Loucy (cell line): ENCODE data around the gene RHD.
A peak's percentile ranks its signal among the peaks of the same experiment; 100 is the strongest.

Source experiments
- H2AFZ ChIP-seq: fragments of 200-600 bp; sonication (generic); 2 replicates; pipeline ENCODE4 v1.6.0; 2016; ENCODE audit warnings: antibody characterized with exemption, mild to moderate bottlenecking, low read length, moderate library complexity
- H3F3A ChIP-seq: fragments of 200-600 bp; 2 replicates; pipeline ENCODE4 v1.6.0; 2016; ENCODE audit warnings: antibody characterized with exemption, low read depth, mild to moderate bottlenecking
- H3K27me3 ChIP-seq: fragments of 200-600 bp; sonication (generic); 2 replicates; pipeline ENCODE4 v1.6.1; 2014; ENCODE audit warnings: low read length, mild to moderate bottlenecking; ENCODE audit not compliant: insufficient read depth, poor library complexity, severe bottlenecking
- H3K36me3 ChIP-seq: fragments of 200-600 bp; sonication (generic); 2 replicates; pipeline ENCODE4 v1.6.1; 2016; ENCODE audit warnings: low read length; ENCODE audit not compliant: insufficient read depth
- H3K4me1 ChIP-seq: fragments of 200-600 bp; sonication (generic); 2 replicates; pipeline ENCODE4 v1.5.1; 2014; ENCODE audit warnings: low read length, mild to moderate bottlenecking; ENCODE audit not compliant: insufficient read depth, poor library complexity, severe bottlenecking
- H3K4me2 ChIP-seq: fragments of 200-600 bp; sonication (generic); 2 replicates; pipeline ENCODE4 v1.6.0; 2014; ENCODE audit warnings: antibody characterized with exemption, low read length, low read depth, mild to moderate bottlenecking; ENCODE audit not compliant: poor library complexity, severe bottlenecking
- H3K4me3 ChIP-seq: fragments of 200-600 bp; sonication (generic); 2 replicates; pipeline ENCODE4 v1.5.1; 2014; ENCODE audit warnings: low read length, mild to moderate bottlenecking, mixed read lengths; ENCODE audit not compliant: poor library complexity, severe bottlenecking
- H3K79me2 ChIP-seq: fragments of 200-600 bp; sonication (generic); 2 replicates; pipeline ENCODE4 v1.6.1; 2014; ENCODE audit warnings: low read length; ENCODE audit not compliant: insufficient read depth
- H3K9ac ChIP-seq: fragments of 200-600 bp; sonication (generic); 2 replicates; pipeline ENCODE4 v1.6.0; 2014; ENCODE audit warnings: mild to moderate bottlenecking, low read depth, low read length, moderate library complexity; ENCODE audit not compliant: poor library complexity, severe bottlenecking
- H3K9me2 ChIP-seq: fragments of 200-600 bp; sonication (generic); replicated peaks from 2 replicates; pipeline ENCODE4 v1.6.1; 2016; ENCODE audit warnings: low read depth, low read length, mixed read lengths
- H3K9me3 ChIP-seq: fragments of 200-600 bp; sonication (generic); 2 replicates; pipeline ENCODE4 v1.6.1; 2014; ENCODE audit warnings: mild to moderate bottlenecking, antibody characterized with exemption, low read length, low read depth; ENCODE audit not compliant: insufficient read depth
- H4K20me1 ChIP-seq: fragments of 200-600 bp; sonication (generic); 2 replicates; pipeline ENCODE4 v1.6.0; 2014; ENCODE audit warnings: antibody characterized with exemption, low read length, mild to moderate bottlenecking; ENCODE audit not compliant: insufficient read depth, poor library complexity, severe bottlenecking
- EZH2phosphoT487 ChIP-seq: fragments of 200-600 bp; IDR thresholded peaks from 2 replicates; pipeline ENCODE4 v1.6.1; 2018; ENCODE audit warnings: antibody characterized with exemption, mild to moderate bottlenecking, moderate library complexity, borderline replicate concordance
- TF ChIP-seq, protein P1 (sequence below): fragments of 200-600 bp; sonication (generic); conservative IDR thresholded peaks from 2 replicates; pipeline ENCODE4 v1.5.1; 2014; ENCODE audit warnings: mild to moderate bottlenecking, antibody characterized with exemption, low read length

RHD gene

DNA sequence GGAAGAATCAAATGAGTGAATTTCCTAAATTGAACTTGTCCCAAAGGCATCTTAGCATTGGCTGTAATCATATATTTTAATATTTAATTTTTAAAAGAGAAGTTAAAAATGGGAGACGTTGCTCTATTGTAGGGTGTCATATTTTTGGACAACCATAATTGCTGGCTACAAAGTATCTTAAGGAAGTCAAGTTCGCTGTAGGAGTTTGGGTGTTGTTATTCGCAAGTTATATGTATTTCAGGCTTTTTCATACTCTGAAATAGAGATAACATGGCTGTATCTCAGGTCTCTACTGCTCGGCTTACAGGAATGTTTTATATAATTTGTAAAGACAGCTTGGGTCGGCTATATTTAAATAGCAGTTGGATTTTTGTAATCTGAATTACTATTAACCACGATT lies 66.7 kb downstream of the RHD start:
- Histone ChIP-seq H3K9ac (peak overlapping the region; percentile 87), H4K20me1 (peaks cover 45% of the 10 kb centered on the region), H3K9me2 (no peaks in the 10 kb centered on the region), H3K36me3 (peaks cover 12% of the 10 kb centered on the region; the same call in 1 of the 2 replicates), H3K4me2 (peak overlapping the region; percentile 98), H3K79me2 (peaks cover 64% of the 10 kb centered on the region), H2AFZ (peak overlapping the region; percentile 86; the same call in 1 of the 2 replicates), H3K4me1 (peaks cover 38% of the 10 kb centered on the region), H3K9me3 (no peaks in the 10 kb centered on the region), H3K27me3 (no peaks in the 10 kb centered on the region), H3K4me3 (peak overlapping the region; percentile 89), H3F3A (no peaks in the 10 kb centered on the region)
- TF ChIP-seq EZH2phosphoT487: no peak
- TF ChIP-seq, protein P1, sequence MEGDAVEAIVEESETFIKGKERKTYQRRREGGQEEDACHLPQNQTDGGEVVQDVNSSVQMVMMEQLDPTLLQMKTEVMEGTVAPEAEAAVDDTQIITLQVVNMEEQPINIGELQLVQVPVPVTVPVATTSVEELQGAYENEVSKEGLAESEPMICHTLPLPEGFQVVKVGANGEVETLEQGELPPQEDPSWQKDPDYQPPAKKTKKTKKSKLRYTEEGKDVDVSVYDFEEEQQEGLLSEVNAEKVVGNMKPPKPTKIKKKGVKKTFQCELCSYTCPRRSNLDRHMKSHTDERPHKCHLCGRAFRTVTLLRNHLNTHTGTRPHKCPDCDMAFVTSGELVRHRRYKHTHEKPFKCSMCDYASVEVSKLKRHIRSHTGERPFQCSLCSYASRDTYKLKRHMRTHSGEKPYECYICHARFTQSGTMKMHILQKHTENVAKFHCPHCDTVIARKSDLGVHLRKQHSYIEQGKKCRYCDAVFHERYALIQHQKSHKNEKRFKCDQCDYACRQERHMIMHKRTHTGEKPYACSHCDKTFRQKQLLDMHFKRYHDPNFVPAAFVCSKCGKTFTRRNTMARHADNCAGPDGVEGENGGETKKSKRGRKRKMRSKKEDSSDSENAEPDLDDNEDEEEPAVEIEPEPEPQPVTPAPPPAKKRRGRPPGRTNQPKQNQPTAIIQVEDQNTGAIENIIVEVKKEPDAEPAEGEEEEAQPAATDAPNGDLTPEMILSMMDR: no peak

DNA sequence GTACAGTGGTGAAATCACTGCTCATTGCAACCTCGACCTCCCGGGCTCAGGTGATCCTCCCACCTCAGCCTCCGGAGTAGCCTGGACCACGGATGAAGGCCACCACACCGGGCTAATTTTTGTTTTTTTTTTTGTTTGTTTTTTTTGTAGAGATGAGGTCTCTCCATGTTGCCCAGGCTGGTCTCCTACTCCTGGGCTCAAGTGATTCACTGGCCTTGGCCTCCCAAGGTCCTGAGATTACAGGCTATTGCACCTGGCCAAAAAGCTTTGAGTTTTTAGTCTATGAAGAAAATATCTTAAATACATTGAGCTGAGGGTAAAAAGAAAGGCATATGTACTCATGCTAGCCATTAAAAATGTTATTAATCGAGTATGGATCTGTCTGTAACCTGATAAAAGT lies 69.4 kb downstream of the RHD start:
- H4K20me1 ChIP-seq: peaks cover 45% of the 10 kb centered on the region
- no peak for TF ChIP-seq EZH2phosphoT487
- TF ChIP-seq, protein P1: no peak
- no peaks in the 10 kb centered on the region for H3F3A ChIP-seq
- H3K4me1 ChIP-seq: peaks cover 38% of the 10 kb centered on the region
- no peaks in the 10 kb centered on the region for H3K27me3 ChIP-seq
- no peak overlapping the region for H2AFZ ChIP-seq
- H3K79me2 ChIP-seq: peaks cover 67% of the 10 kb centered on the region
- H3K9me3 ChIP-seq: no peaks in the 10 kb centered on the region
- H3K9me2 ChIP-seq: no peaks in the 10 kb centered on the region
- peak overlapping the region; percentile 13 for H3K9ac ChIP-seq
- H3K36me3 ChIP-seq: peaks cover 17% of the 10 kb centered on the region; the same call in 1 of the 2 replicates
- peak overlapping the region; percentile 62 for H3K4me2 ChIP-seq
- H3K4me3 ChIP-seq: peak overlapping the region; percentile 19

DNA sequence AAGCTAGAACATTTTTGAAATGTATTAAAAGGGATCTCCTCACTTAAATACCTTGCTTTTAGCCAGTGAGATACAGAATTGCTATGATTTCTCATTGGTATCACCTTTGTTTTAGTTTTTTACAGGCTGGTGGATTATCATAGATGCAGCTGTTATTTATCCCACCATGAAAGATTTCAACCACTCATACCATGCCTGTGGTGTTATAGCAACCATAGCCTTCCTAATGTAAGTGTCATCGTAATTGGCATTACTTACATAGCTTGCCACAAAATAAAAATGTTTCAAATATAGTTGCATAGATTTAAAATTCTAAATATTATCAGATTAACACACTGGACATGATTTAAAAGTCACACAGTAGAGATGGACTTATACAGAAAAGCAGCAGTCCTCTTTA lies 70.5 kb downstream of the RHD start:
- TF ChIP-seq, protein P1: no peak
- no peak for TF ChIP-seq EZH2phosphoT487
- Histone ChIP-seq H3K9me2 (no peaks in the 10 kb centered on the region), H2AFZ (no peak overlapping the region), H3K9me3 (no peaks in the 10 kb centered on the region), H3K4me2 (peak overlapping the region; percentile 62), H3K9ac (peak overlapping the region; percentile 13), H3F3A (no peaks in the 10 kb centered on the region), H3K4me1 (peaks cover 38% of the 10 kb centered on the region), H3K79me2 (peaks cover 64% of the 10 kb centered on the region), H3K36me3 (peaks cover 17% of the 10 kb centered on the region; the same call in 1 of the 2 replicates), H3K4me3 (no peak overlapping the region), H3K27me3 (no peaks in the 10 kb centered on the region), H4K20me1 (peaks cover 48% of the 10 kb centered on the region)
